ENCODE data around the gene BUD31.

GRCh38 chr7:99403764-99404163, 5.0 kb upstream of the BUD31 start:
- TF ChIP-seq SIRT6 (IDR thresholded peaks at IDR 0.05; ENCODE audit: low read length) (no peak), POLR2A (IDR thresholded peaks at IDR 0.05; ENCODE audit: control extremely low read depth in 1 of 2, low read depth in 2 of 2, low read length in 2 of 2) (no peak), POLR2AphosphoS5 (IDR thresholded peaks at IDR 0.05; ENCODE audit: low read depth, low read length) (no peak), EP300 (IDR thresholded peaks at IDR 0.05; ENCODE audit: borderline replicate concordance in 1 of 2, low read depth in 2 of 2, low read length in 2 of 2) (no peak), CREB1 (IDR thresholded peaks at IDR 0.05) (no peak), GABPA (IDR thresholded peaks at IDR 0.05; ENCODE audit: borderline replicate concordance, insufficient read depth, low read length) (no peak), HDAC2 (IDR thresholded peaks at IDR 0.05; ENCODE audit: borderline replicate concordance in 1 of 2, low read depth in 2 of 2, low read length in 2 of 2) (no peak), USF2 (IDR thresholded peaks at IDR 0.05; ENCODE audit: low read length) (no peak), MAX (IDR thresholded peaks at IDR 0.05) (no peak), MAFK (IDR thresholded peaks at IDR 0.05; ENCODE audit: low read depth, low read length) (no peak), PHF8 (conservative IDR thresholded peaks at IDR 0.05; ENCODE audit: low read depth, low read length) (no peak), YY1 (IDR thresholded peaks at IDR 0.05; ENCODE audit: low read depth, low read length) (no peak)
- TF ChIP-seq, protein P1, sequence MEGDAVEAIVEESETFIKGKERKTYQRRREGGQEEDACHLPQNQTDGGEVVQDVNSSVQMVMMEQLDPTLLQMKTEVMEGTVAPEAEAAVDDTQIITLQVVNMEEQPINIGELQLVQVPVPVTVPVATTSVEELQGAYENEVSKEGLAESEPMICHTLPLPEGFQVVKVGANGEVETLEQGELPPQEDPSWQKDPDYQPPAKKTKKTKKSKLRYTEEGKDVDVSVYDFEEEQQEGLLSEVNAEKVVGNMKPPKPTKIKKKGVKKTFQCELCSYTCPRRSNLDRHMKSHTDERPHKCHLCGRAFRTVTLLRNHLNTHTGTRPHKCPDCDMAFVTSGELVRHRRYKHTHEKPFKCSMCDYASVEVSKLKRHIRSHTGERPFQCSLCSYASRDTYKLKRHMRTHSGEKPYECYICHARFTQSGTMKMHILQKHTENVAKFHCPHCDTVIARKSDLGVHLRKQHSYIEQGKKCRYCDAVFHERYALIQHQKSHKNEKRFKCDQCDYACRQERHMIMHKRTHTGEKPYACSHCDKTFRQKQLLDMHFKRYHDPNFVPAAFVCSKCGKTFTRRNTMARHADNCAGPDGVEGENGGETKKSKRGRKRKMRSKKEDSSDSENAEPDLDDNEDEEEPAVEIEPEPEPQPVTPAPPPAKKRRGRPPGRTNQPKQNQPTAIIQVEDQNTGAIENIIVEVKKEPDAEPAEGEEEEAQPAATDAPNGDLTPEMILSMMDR (IDR thresholded peaks at IDR 0.05; ENCODE audit: control extremely low read depth in 1 of 3, insufficient read depth in 1 of 3, low read depth in 1 of 3, low read length in 3 of 3) = no peak
